CD14-positive monocyte (primary cell): Measurements from ENCODE around the gene TMEM135. TPM values are rescaled to one million over a fixed set of nuclear protein-coding genes. Genes with fewer than 3 reads are reported as not detected.

Experiments used
- DNase-seq, 3 donors: peaks; one replicate each; pipeline ENCODE4 v3.0.0-alpha.2; 2011 to 2022
- H2AFZ ChIP-seq: 2 replicates; pipeline ENCODE4 v1.6.0; 2012; ENCODE audit warnings: mild to moderate bottlenecking, low read depth, low read length, inconsistent platforms; ENCODE audit not compliant: insufficient read depth, poor library complexity, severe bottlenecking
- H3K27ac ChIP-seq, 2 donors: 1 replicate in 1 of 2; 2 replicates in 1 of 2; pipeline ENCODE4 v1.5.1; 2012 to 2013; ENCODE audit warnings: low read length in 2 of 2, control low read depth in 1 of 2, inconsistent platforms in 1 of 2, low read depth in 1 of 2, mild to moderate bottlenecking in 1 of 2
- H3K27me3 ChIP-seq, 2 donors: one replicate each; pipeline versions ENCODE4 v1.6.0 to v1.6.1; 2011 to 2013; ENCODE audit warnings: low read length in 2 of 2; ENCODE audit not compliant: control insufficient read depth in 2 of 2, insufficient read depth in 2 of 2
- H3K36me3 ChIP-seq, 2 donors: replicated peaks in 1 of 2; 1 replicate in 1 of 2; 2 replicates in 1 of 2; pipeline versions ENCODE4 v1.5.1 to v1.6.1; 2012 to 2013; ENCODE audit warnings: low read length in 2 of 2, control low read depth in 1 of 2, inconsistent platforms in 1 of 2, mild to moderate bottlenecking in 1 of 2; ENCODE audit not compliant: insufficient read depth in 2 of 2, control insufficient read depth in 1 of 2
- H3K4me1 ChIP-seq, 2 donors: 1 replicate in 1 of 2; 2 replicates in 1 of 2; pipeline versions ENCODE4 v1.5.1 to v1.6.1; 2012 to 2013; ENCODE audit warnings: low read length in 2 of 2, control low read depth in 1 of 2, inconsistent platforms in 1 of 2, mild to moderate bottlenecking in 1 of 2, moderate library complexity in 1 of 2; ENCODE audit not compliant: insufficient read depth in 2 of 2, control insufficient read depth in 1 of 2
- H3K4me2 ChIP-seq: replicated peaks from 2 replicates; pipeline ENCODE3; 2012; ENCODE audit warnings: low read length, moderate library complexity, mild to moderate bottlenecking; ENCODE audit not compliant: poor library complexity, severe bottlenecking; ENCODE audit errors: extremely low read depth
- H3K4me3 ChIP-seq, 3 experiments: fragments of 200-600 bp in 1 of 3; sonication (generic) in 1 of 3; replicated peaks in 1 of 3; 1 replicate in 2 of 3; 2 replicates in 1 of 3; pipeline ENCODE4 v1.5.1; 2011 to 2013; ENCODE audit warnings: low read length in 3 of 3, mild to moderate bottlenecking in 3 of 3, control low read depth in 2 of 3, low read depth in 2 of 3, inconsistent platforms in 1 of 3, moderate library complexity in 1 of 3
- H3K79me2 ChIP-seq: 2 replicates; pipeline ENCODE4 v1.6.0; 2012; ENCODE audit warnings: mild to moderate bottlenecking, control low read depth, inconsistent platforms, low read length, moderate library complexity; ENCODE audit not compliant: insufficient read depth
- H3K9ac ChIP-seq: 2 replicates; pipeline ENCODE4 v1.6.0; 2017; ENCODE audit warnings: low read length, mild to moderate bottlenecking; ENCODE audit not compliant: insufficient read depth, poor library complexity, severe bottlenecking
- H3K9me3 ChIP-seq, 2 donors: replicated peaks in 1 of 2; 1 replicate in 1 of 2; 2 replicates in 1 of 2; pipeline versions ENCODE4 v1.5.1 to v1.6.1; 2012 to 2013; ENCODE audit warnings: low read length in 2 of 2, control low read depth in 1 of 2; ENCODE audit not compliant: control insufficient read depth in 1 of 2, insufficient read depth in 1 of 2
- H4K20me1 ChIP-seq: 2 replicates; pipeline ENCODE4 v1.6.0; 2012; ENCODE audit warnings: mild to moderate bottlenecking, low read length, control low read depth, moderate library complexity; ENCODE audit not compliant: insufficient read depth
- H3K27ac Mint-ChIP-seq, 7 donors: one replicate each; pipeline ENCODE4 v1.8.0; 2020; ENCODE audit warnings: mild to moderate bottlenecking in 7 of 7, mixed read lengths in 7 of 7, moderate library complexity in 6 of 7, inconsistent platforms in 2 of 7
- H3K27me3 Mint-ChIP-seq, 3 donors: one replicate each; pipeline ENCODE4 v1.8.0; 2021 to 2022; ENCODE audit warnings: low read depth in 3 of 3, mild to moderate bottlenecking in 3 of 3, mixed read lengths in 3 of 3, moderate library complexity in 3 of 3, inconsistent platforms in 1 of 3
- H3K36me3 Mint-ChIP-seq, 2 donors: one replicate each; pipeline ENCODE4 v1.8.0; 2020; ENCODE audit warnings: mixed read lengths in 2 of 2, inconsistent platforms in 1 of 2, mild to moderate bottlenecking in 1 of 2
- H3K4me1 Mint-ChIP-seq: one replicate; pipeline ENCODE4 v1.8.0; 2020; ENCODE audit warnings: mild to moderate bottlenecking, mixed read lengths
- H3K4me3 Mint-ChIP-seq, 2 donors: one replicate each; pipeline ENCODE4 v1.8.0; 2020; ENCODE audit warnings: mild to moderate bottlenecking in 2 of 2, mixed read lengths in 2 of 2, moderate library complexity in 1 of 2
- H3K9me3 Mint-ChIP-seq, 7 donors: one replicate each; pipeline ENCODE4 v1.8.0; 2020 to 2022; ENCODE audit warnings: mixed read lengths in 7 of 7, mild to moderate bottlenecking in 6 of 7, moderate library complexity in 6 of 7, inconsistent platforms in 2 of 7
- CTCF ChIP-seq: fragments of 200-600 bp; IDR thresholded peaks from one replicate; pipeline ENCODE4 v1.8.0; 2022; ENCODE audit warnings: antibody characterized with exemption, mild to moderate bottlenecking
- WGBS: methylation state at CpG from one replicate; pipeline ENCODE4 v1.1.5; 2013; ENCODE audit warnings: missing lambda C conversion rate; ENCODE audit not compliant: insufficient coverage; 5-methylcytosine and 5-hydroxymethylcytosine counted together
- intact Hi-C, 2 donors: fragments of 100-400 bp; cut with micrococcal nuclease; formaldehyde crosslinking; loops; one replicate each; pipeline versions ENCODE4 v1.15.0 to v1.15.1; 2023
- polyA plus RNA-seq, 3 donors: library from polyadenylated mRNA; depleted of rRNA in 1 of 3; unstranded in 2 of 3; stranded (reverse) in 1 of 3; fragments of 300-500 nt in 2 of 3; fragments of >200 nt in 1 of 3; fragmentation: Illumina TruSeq in 2 of 3; gene quantifications; 1 replicate in 2 of 3; 2 replicates in 1 of 3; pipeline ENCODE4 v1.2.3, GENCODE V29; 2012 to 2021

Gene TMEM135
- polyA plus RNA-seq, 3 donors = 2.7 to 8.4 (median 5.9) TPM

GRCh38 chr11:87353771-87354345 is 316.1 kb downstream of the TMEM135 start:
- Mint-ChIP-seq H3K4me3 (no peak overlapping the region), H3K36me3 (no peaks in the 10 kb centered on the region), H3K27ac (no peak overlapping the region), H3K27me3 (peaks cover 0 to 3% (median 0%) of the 10 kb centered on the region in 3 donors), H3K9me3 (no peaks in the 10 kb centered on the region), H3K4me1 (peaks cover 18% of the 10 kb centered on the region)
- Histone ChIP-seq H3K27me3 (no peaks in the 10 kb centered on the region), H3K27ac (no peak overlapping the region), H3K4me1 (peaks cover 8 to 14% of the 10 kb centered on the region in 2 donors), H3K4me3 (no peak overlapping the region), H3K36me3 (no peaks in the 10 kb centered on the region), H3K9me3 (no peaks in the 10 kb centered on the region), H2AFZ (peak overlapping the region; percentile 25), H3K9ac (no peak overlapping the region), H3K79me2 (no peaks in the 10 kb centered on the region), H3K4me2 (no peak overlapping the region), H4K20me1 (no peaks in the 10 kb centered on the region)
- intact Hi-C loops = loop anchor here (2.0 to 5.0 kb wide), 2 partner anchors 67 to 1193 kb away; no protein-coding TSS in a partner anchor
- no CpG with 5 or more reads among the region's 2 CpGs for WGBS
- no peak for DNase-seq
- TF ChIP-seq CTCF = no peak

GRCh38 chr11:87355596-87355995 is 317.9 kb downstream of the TMEM135 start:
- Histone ChIP-seq H3K36me3 (no peaks in the 10 kb centered on the region), H3K9me3 (no peaks in the 10 kb centered on the region), H3K79me2 (no peaks in the 10 kb centered on the region), H3K4me1 (peaks cover 8 to 14% of the 10 kb centered on the region in 2 donors), H3K27me3 (no peaks in the 10 kb centered on the region), H2AFZ (no peak overlapping the region), H3K4me3 (no peak overlapping the region), H3K9ac (no peak overlapping the region), H4K20me1 (no peaks in the 10 kb centered on the region), H3K27ac (no peak overlapping the region), H3K4me2 (no peak overlapping the region)
- no peaks in the 10 kb centered on the region for H3K36me3 Mint-ChIP-seq
- H3K4me3 Mint-ChIP-seq = no peak overlapping the region
- 100% methylated on average over 1 of the region's 1 CpG for WGBS
- peaks cover 18% of the 10 kb centered on the region for H3K4me1 Mint-ChIP-seq
- intact Hi-C loops = no loop called here
- peaks cover 0 to 1% (median 0%) of the 10 kb centered on the region in 7 donors for H3K9me3 Mint-ChIP-seq
- no peak for TF ChIP-seq CTCF
- peaks cover 0 to 3% (median 0%) of the 10 kb centered on the region in 3 donors for H3K27me3 Mint-ChIP-seq
- DNase-seq = no peak
- H3K27ac Mint-ChIP-seq = no peak overlapping the region
